NT2/D1 (cell line): ENCODE measurements around the gene TLN1.
A peak's percentile ranks its signal among the peaks of the same experiment; 100 is the strongest.

Experiments used
- DNase-seq: peaks from one replicate; pipeline ENCODE4 v3.0.0-alpha.2; 2011; ENCODE audit warnings: low read depth, low spot score
- H3K27me3 ChIP-seq: 2 replicates; pipeline ENCODE4 v1.6.0; 2011; ENCODE audit warnings: mild to moderate bottlenecking; ENCODE audit not compliant: insufficient read length, insufficient read depth
- H3K36me3 ChIP-seq: 2 replicates; pipeline ENCODE4 v1.6.1; 2011; ENCODE audit warnings: mild to moderate bottlenecking, low read length, mixed read lengths; ENCODE audit not compliant: insufficient read depth, insufficient read length
- H3K4me1 ChIP-seq: 2 replicates; pipeline ENCODE4 v1.5.1; 2011; ENCODE audit not compliant: insufficient read depth, insufficient read length
- H3K4me3 ChIP-seq: 2 replicates; pipeline ENCODE4 v1.5.1; 2011; ENCODE audit warnings: low read depth; ENCODE audit not compliant: insufficient read length
- H3K9ac ChIP-seq: 2 replicates; pipeline ENCODE4 v1.6.0; 2011; ENCODE audit warnings: low read depth; ENCODE audit not compliant: insufficient read length
- H3K9me3 ChIP-seq: 2 replicates; pipeline ENCODE4 v1.5.1; 2011; ENCODE audit warnings: mild to moderate bottlenecking, low read length; ENCODE audit not compliant: insufficient read depth
- SUZ12 ChIP-seq: IDR thresholded peaks from 2 replicates; pipeline ENCODE4 v1.6.1; 2011; ENCODE audit not compliant: insufficient read length, insufficient read depth; ENCODE audit errors: extremely low read depth
- YY1 ChIP-seq: IDR thresholded peaks from 2 replicates; pipeline ENCODE4 v1.6.1; 2011; ENCODE audit not compliant: insufficient read length, insufficient read depth
- ZNF274 ChIP-seq: IDR thresholded peaks from 2 replicates; pipeline ENCODE4 v1.6.1; 2011; ENCODE audit warnings: mild to moderate bottlenecking, low read depth, low read length

Gene TLN1

DNA sequence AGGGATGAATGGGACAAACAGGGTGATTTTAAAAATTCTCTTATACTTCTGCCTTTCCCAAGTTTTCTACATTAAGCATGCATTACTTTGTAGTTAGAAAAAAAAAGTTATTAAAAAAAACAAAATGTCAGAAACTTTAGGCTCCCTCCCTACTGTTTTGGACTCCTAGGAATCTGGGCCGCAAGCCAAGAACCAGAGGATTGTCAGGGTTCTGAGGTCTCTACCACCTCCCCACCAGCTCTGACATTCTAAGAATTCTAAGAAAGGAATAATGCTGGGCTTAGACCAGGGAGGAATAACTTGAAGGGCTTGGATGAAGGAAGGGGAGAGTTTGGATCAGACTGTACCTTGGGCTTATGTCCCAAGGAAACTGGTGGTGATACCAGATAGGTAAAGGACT lies 66.0 kb downstream of the TLN1 start:
- H3K4me3 ChIP-seq, result no peak overlapping the region
- no peak overlapping the region for H3K9ac ChIP-seq
- H3K36me3 ChIP-seq, result peaks cover 33% of the 10 kb centered on the region
- no peak for TF ChIP-seq ZNF274
- no peak for TF ChIP-seq YY1
- TF ChIP-seq SUZ12, result no peak
- H3K27me3 ChIP-seq, result no peaks in the 10 kb centered on the region
- DNase-seq, result no peak
- peaks cover 12% of the 10 kb centered on the region for H3K4me1 ChIP-seq
- no peaks in the 10 kb centered on the region for H3K9me3 ChIP-seq

DNA sequence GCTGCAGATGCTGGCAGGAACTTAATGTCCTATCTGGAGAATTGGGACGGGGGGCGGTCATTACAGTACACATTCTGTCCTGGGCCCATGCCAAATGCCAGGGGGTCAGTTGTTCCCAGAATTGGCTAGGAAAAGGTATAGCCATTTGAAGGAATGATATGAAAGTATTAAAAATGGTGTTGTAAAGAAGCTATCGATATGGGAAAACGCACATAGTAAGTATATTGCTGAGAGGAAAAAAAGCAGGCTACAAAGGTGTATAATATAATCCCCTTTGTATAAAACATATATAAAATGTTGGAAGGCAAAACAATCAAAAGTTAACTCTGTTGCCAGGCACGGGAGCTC lies 66.5 kb downstream of the TLN1 start:
- TF ChIP-seq ZNF274 (no peak), SUZ12 (no peak), YY1 (no peak)
- no peaks in the 10 kb centered on the region for H3K9me3 ChIP-seq
- DNase-seq, result no peak
- peaks cover 12% of the 10 kb centered on the region for H3K4me1 ChIP-seq
- peak overlapping the region; percentile 83 for H3K4me3 ChIP-seq
- peaks cover 39% of the 10 kb centered on the region for H3K36me3 ChIP-seq
- no peak overlapping the region for H3K9ac ChIP-seq
- no peaks in the 10 kb centered on the region for H3K27me3 ChIP-seq

DNA sequence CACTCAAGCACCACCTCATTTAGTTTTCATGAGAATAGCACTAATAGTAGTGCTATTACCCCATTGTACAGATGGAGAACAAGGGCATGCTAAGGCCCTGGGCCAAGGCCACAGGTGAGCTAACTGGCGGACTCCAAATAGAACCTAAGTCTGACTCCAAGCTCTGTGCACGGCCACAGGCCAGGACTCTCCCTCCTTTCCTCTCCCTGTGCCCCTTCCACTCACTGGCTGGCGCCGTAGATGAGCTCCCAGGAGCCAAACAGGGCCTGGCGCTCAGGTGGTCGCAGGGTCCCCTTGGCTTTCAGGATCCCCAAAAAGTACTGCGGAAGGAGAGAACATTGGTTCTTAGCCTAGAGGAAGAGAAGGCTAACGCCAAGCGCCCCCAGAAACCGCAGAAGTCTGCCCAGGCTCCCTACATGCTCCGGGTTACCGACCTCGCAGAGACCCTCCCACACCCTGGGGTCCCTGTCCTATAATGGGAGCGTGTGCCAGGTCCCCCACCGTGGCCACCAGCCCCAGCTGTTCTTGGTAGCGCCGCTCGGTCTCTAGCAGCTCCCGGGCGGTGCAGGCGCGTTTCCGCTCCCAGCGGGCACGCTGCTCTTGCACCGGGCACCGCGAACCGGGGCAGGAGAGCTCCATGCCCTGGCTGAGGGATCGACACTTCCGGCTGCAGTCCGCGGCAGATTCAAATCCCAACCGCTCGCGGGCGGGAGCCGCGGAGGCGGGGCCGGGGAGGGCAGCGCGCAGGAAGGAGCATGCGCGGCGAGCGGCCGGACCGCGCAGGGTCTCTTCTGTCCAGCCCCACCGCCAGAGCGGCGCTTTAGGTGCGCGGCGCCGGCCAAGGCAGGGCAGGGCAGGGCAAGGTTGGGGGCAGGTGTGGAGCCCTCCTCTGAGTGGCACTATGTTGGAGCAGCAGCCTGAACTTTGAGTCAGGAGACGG lies 67.2 kb downstream of the TLN1 start, which contains the start of gene ARHGEF39:
ARHGEF39 (minus strand) TSS at position 665 of the 940 bp plus-strand sequence; CDS start at position 639, 26 bp downstream.
- Histone ChIP-seq H3K4me1 (peaks cover 12% of the 10 kb centered on the region), H3K9ac (peak within 1 kb of the TSS; percentile 91), H3K27me3 (no peaks in the 10 kb centered on the region), H3K4me3 (peak within 1 kb of the TSS; percentile 83), H3K36me3 (peaks cover 45% of the 10 kb centered on the region), H3K9me3 (no peaks in the 10 kb centered on the region)
- TF ChIP-seq SUZ12 (no peak), ZNF274 (no peak), YY1 (no peak)
- peak; percentile 83 for DNase-seq

DNA sequence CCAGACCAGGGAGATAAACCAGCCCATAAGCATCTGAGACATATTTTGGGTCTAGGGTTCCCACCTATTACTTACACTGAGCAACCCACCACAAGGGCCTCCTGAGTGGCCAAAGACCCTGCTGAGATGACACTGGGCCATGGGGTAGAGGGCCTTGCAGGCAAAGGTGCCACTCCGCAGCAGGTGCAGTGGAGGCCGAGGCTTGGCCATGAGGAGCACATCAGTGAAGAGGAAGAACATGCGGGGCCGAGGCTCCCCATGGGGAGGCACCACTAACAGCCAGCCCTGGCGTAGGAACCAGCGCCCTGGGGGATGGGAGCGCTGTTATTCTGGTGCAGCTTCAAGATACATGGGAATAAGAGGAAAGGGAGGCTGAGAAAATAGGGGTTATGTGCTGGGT lies 69.6 kb downstream of the TLN1 start:
- peaks cover 45% of the 10 kb centered on the region for H3K36me3 ChIP-seq
- H3K9ac ChIP-seq, result no peak overlapping the region
- H3K27me3 ChIP-seq, result no peaks in the 10 kb centered on the region
- no peak for DNase-seq
- TF ChIP-seq ZNF274 (no peak), SUZ12 (no peak), YY1 (no peak)
- no peaks in the 10 kb centered on the region for H3K9me3 ChIP-seq
- H3K4me3 ChIP-seq, result no peak overlapping the region
- H3K4me1 ChIP-seq, result peaks cover 12% of the 10 kb centered on the region

DNA sequence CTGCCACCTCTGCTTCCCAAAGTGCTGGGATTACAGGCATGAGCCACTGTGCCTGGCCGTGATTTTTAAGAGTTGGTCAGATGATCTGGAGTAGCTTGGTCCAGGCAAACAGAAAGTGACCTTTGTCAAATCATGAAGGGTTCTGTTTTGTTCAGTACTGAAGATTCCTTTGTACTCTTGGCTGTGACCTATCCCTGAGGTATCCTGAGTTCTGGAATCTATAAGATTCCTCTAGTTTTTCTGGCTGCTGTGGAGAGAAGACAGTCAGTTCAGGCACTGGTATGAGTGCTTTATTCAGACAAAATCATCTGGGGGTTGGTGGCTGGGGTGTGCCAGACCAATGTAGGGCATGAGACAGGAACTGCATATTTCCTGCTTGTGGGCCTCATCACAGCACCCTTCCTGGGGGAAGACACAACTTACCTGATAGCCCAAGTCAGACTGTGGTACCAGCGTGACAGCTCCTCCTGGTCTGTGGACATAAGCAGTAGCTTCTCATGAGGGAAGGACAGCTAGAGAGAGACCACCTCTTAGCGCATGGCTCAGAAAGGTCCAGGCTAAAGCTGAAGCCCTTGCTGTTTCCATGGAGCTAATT lies 70.1 kb downstream of the TLN1 start:
- Histone ChIP-seq H3K27me3 (no peaks in the 10 kb centered on the region), H3K9ac (no peak overlapping the region), H3K9me3 (no peaks in the 10 kb centered on the region), H3K4me3 (no peak overlapping the region), H3K36me3 (peaks cover 45% of the 10 kb centered on the region), H3K4me1 (peaks cover 12% of the 10 kb centered on the region)
- TF ChIP-seq SUZ12 (no peak), YY1 (no peak), ZNF274 (no peak)
- DNase-seq, result no peak

DNA sequence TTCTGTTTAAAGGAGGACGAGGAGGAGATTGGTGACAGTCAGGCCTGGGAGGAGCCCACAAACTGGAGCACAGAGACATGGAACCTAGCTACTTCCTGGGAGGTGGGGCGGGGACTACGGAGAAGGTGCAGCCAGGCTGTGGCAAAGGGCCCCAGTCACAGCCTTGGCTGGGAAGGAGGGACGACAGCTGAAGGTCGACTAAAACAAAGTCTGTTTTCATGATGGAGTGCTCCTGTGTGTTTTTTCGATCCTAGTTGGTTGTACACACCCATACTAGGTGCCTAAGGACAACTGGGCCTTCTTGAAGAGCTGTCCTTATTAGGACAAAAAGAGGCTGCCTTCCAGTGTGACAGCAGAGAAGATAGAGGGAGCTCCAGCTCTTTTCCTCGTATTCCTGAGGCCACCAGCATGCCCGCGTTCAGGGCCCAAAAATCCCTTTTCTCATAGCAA lies 71.0 kb downstream of the TLN1 start:
- H3K4me1 ChIP-seq, result peaks cover 12% of the 10 kb centered on the region
- TF ChIP-seq YY1, result no peak
- no peak for TF ChIP-seq ZNF274
- TF ChIP-seq SUZ12, result no peak
- H3K9me3 ChIP-seq, result no peaks in the 10 kb centered on the region
- peaks cover 4% of the 10 kb centered on the region for H3K27me3 ChIP-seq
- H3K36me3 ChIP-seq, result peaks cover 45% of the 10 kb centered on the region
- no peak overlapping the region for H3K9ac ChIP-seq
- DNase-seq, result no peak
- H3K4me3 ChIP-seq, result no peak overlapping the region

DNA sequence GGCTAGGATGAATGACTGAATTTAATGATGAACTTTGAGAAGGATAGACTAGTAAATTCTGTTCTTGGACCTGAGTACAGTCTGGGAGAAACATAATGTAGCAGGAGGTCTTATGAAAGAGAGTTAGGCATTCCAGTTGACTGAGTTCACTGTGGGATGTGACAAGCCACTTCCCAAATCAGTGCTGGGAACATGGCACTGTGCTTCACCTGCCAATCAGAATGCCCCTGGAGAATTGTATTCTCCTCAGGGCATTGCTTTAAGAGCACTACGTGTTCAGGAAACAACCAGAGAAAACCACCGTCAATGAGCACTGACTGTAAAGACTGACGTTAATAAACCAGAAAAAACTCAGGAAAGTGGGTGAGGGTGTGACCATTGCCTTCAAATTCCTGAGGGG lies 72.7 kb downstream of the TLN1 start:
- Histone ChIP-seq H3K9me3 (no peaks in the 10 kb centered on the region), H3K4me1 (peaks cover 8% of the 10 kb centered on the region), H3K36me3 (peaks cover 45% of the 10 kb centered on the region), H3K27me3 (peaks cover 7% of the 10 kb centered on the region), H3K4me3 (peak overlapping the region; percentile 84), H3K9ac (peak overlapping the region; percentile 15)
- DNase-seq, result no peak
- TF ChIP-seq ZNF274 (no peak), SUZ12 (no peak), YY1 (no peak)
